GM19467 (cell line): ENCODE measurements around the gene NUDCD3.

Experiments
- ATAC-seq: cut with Tn5 transposase; IDR thresholded peaks from one replicate; pipeline ENCODE4 v1.9.1; 2021; ENCODE audit warnings: mild to moderate bottlenecking, moderate library complexity; ENCODE audit not compliant: unreplicated experiment

NUDCD3 gene

DNA sequence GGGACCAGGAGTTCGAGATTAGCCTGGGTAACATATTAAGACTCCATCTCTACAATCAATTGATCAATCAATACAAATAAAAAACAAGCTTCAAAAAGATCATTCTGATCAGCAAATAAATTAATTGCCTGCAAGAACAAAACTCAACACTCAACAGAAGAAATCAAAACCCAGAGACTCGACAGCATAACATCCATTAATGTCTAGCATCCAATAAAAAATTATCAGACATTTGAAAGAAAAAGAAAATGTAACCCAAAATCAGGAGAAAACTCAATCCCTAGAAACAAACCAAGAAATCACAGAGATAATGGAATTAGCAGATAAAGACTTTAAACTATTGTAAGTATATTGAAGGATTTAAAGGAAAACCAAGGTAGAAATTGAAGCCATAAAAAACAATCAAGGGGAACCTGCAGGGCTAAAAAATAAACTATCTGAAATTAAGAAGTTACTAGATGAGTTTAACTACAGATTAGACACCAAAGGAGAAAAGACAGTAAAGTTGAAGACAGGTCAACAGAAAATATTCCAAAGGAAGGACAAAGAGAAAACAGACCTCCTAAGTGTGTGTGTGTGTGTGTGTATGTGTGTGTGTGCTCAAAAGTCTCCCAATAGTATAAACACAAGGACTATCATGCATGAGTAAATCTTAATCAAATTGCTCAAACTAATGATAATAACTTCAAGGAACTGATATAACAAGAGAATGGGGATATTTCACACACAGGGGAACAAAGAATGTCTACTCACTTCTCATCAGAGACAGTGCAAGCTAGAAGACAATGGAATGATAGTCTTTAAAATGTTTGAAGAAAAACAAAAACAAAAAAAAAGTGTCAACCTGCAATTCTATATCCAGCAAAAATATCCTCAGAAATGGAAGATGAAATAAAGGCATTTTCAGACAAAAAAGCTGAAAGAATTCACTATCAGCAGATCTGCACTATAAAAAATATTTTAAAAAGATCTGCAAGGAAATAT is 7.7 kb downstream of the NUDCD3 start:
- no peak for ATAC-seq

- ATAC-seq = no peak
Measured at GRCh38 chr7:44477938-44478337, 12.5 kb downstream of the NUDCD3 start.

DNA sequence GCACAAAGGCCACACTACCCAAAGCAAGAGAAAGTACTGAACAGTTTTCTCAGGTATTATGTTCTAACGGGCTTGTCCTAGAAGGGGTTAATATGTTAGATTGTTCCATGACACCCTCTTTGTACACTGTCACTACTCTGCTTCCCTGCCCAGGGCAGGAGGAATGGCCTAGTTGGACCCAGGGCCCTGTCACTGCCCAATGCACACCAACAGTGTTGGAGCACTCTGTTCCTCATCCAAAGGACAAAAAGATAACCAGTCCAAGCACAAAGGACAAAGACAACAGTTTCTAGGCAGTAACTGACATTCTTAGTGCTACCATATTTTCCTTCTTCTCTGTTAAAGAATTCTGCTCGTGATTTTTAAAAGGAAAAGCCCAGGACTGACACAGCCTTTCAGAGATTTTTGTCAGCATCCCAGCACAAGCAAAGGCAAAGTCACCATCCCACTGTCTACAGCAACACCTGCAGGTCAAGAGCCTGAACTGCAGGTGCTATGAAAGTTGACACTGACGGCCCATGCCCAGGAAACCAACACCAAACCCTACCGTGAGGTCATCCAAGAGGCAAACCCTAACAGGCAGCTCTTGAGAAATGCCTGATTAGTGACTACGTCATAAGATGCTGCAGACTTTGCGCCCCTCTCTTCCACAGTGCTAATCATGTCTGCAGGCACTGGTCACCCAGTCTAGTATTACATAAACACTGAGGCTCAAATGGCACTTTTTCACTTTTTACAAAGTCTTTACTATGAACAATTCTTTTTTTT is 13.2 kb downstream of the NUDCD3 start:
- peak; percentile 71 for ATAC-seq

DNA sequence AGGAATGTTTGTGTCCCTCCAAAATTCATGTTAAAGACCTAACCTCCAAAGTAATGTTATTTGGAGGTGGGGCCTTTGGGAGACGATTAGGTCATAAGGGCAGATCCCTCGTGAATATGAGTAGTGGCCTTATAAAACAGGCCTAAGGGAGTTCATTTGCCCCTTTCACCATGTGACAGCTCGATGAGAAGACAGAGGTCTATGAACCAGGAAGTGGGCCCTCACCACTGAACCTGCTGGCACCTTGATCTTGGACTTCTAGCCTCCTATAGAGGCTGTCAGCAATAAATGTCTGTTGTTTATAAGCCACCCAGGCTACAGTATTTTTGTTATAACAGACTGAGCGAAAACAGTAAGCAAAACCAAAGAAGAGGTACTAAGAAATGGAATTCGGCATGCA is 14.1 kb downstream of the NUDCD3 start:
- ATAC-seq = no peak

GRCh38 chr7:44473295-44473694 is 17.2 kb downstream of the NUDCD3 start:
- no peak for ATAC-seq

DNA sequence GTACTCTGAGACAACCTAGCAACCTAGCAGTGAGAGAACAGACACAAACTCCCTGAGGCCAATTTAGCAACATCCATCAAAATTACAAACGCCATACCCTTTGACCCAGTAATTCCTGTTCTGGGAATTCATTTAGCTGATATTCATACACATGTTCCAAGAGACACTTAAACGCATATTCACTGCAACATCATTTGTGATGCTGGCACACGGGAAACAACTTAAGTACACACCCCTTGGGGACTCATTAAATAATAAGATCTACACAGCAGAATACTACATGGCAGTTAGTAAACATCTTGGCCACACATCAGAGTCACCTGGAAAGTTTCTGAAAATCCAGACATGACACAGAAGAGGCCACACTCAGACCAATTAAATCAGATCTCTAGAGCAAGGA is 17.6 kb downstream of the NUDCD3 start:
- ATAC-seq = no peak

GRCh38 chr7:44471850-44472249 is 18.6 kb downstream of the NUDCD3 start:
- ATAC-seq = no peak

DNA sequence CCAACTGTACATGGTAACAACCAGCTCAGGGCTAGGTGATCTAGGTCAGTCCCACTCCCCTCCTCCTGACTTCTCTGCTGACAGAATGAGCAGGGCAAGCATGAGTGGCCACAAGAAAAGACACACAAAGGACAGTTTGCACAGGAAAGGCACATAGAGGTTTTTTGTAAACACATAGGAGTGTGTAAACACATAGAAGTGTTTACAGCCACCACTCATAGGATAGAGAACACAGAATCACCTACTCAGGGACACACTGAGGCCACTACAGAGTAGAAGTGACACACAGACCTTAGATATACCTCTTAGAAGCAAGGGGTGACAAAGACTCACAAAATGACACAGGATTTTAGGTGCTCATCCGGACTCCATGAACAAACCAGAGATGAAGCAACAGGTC is 19.0 kb downstream of the NUDCD3 start:
- no peak for ATAC-seq

DNA sequence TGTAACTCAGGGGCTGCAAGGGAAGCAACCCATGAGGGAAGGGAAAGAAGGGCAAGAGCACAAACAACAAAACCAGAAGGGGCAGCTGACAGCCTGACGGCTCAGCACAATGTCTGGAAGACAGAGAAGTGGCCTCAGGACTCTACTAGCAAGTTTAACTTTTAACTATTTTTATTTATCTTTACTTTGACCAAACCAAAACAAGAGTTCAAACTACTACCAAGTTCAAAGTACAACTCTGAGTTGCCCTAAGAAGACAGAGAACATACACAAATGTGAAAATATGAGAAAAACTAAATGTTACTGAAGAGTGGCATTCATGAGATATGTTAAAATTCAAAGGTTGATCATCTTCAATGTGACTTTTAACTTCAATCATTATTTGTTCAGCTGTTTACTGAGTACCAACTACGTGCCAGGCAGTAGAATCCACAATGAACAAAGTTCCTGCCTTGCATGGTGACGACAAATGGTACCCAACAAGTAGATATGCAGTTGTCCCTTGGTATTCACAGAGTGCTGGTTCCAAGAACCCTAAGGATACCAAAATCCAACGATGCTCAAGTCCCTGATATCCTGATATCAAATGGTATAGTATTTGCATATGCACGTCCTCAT is 19.7 kb downstream of the NUDCD3 start:
- ATAC-seq = no peak

DNA sequence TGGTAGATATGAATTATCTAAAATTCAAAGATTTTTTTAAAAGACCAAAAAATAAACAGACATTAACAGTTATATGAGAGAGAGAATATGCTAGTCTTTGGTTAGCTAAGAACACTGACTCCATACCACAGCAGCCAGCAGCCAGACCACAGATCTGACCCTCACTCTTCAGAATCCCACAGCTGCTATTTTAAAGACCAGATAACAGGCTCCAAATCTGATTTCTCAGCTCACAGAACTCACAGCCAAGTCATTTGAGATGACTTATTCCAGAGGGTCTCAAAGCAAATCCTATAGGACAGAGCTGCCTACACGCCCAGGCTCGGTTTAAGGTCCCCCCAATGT is 20.4 kb downstream of the NUDCD3 start:
- no peak for ATAC-seq

- no peak for ATAC-seq
Measured at GRCh38 chr7:44469461-44470134, 20.9 kb downstream of the NUDCD3 start.

DNA sequence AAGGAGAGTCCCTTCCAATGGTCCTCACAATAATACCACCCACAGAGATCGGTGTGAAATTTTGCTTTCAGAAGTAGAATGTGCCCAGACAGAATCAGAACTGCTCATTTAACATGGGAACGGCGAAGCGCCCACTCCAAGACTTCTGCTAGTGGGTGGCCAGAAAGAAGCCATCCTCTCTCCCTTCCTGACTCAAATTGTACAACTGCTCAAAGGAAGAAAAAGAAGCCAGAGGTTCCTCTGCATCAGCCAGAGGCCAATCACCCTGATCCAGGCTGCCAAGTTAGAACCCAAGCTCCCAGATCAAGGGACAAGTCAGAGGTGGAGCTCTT is 23.3 kb downstream of the NUDCD3 start:
- ATAC-seq = no peak

GRCh38 chr7:44466300-44467216 is 23.9 kb downstream of the NUDCD3 start:
- ATAC-seq = no peak

- no peak for ATAC-seq
Measured at GRCh38 chr7:44465490-44465889, 25.0 kb downstream of the NUDCD3 start.

GRCh38 chr7:44463169-44463808 is 27.2 kb downstream of the NUDCD3 start:
- no peak for ATAC-seq

DNA sequence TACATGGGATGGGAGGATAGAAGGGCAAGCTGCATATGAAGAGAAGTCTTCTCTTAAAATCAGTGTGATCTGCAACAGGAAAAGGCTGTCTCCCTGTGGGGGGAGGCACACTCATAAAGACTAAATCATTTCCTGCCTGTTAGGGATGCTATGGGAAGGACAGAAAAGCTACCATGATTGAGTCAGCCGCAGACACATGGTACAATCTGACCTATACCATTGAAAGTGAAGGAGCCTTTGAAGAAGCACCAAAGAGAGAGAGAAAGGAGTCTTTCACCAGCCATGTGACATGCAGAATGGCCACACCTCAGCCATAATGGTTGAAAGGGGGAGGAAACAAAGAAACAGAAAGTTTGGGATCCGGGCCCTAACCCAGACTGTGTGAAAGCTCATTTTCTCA is 29.1 kb downstream of the NUDCD3 start:
- ATAC-seq = no peak

DNA sequence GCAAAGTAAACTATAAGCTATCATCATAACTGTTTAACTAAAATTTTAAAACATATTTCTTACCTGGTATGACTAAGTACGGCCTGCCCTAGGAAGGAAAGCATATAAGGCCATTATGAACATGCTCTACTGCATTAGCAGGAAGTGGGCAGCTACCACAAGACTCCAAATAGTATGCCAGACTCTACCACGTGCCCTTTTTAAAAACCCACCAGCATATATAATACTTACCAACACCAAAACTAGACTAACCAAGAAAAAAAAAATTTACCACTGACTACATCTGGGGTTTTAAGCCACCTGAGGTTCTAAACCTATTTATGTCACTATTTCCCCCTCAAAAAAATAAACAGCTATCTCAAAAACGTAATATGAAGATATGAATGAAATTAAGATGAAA is 30.1 kb downstream of the NUDCD3 start:
- peak; percentile 95 for ATAC-seq

DNA sequence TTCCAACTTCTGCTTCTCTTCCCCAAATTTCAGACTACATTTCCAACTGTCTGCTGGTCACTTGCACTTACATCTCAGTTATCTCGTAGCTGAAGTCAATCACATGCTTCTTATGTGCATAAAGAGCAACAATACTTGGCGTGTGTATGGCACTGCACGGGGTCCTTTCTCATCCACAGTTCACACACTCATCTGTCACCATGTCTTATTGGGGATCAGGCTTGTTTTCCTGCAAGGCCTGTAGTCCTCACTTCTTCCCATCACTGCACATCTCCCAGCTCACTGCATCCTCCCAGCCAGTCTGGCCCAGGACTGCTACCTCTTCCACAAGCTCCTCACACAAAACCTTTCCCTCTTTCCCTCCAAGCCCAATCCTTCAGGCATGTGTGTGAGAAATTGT is 35.3 kb downstream of the NUDCD3 start:
- no peak for ATAC-seq

- ATAC-seq = no peak
Measured at GRCh38 chr7:44454348-44454747, 36.1 kb downstream of the NUDCD3 start.

DNA sequence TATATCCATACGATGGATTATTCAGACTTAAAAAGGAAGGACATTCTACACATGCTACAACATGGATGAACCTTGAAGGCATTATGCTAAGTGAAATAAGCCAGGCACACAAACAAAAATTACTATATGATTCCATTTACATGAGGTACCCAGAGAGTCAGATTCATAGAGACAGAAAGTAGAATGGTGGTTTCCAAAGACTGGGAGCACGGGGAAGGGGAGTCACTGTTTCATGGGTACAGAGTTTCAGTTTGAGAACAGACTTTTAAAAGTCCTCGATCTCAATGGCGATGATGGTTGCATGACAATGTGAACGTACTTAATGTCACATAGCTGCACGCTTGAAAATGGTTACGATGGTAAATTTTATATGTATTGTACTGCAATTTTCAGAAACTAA is 39.3 kb downstream of the NUDCD3 start:
- no peak for ATAC-seq
